ENCODE measurements around the gene MOB1A.

The MOB1A gene

GRCh38 chr2:74111380-74111779 is 67.3 kb downstream of the MOB1A start:
- H3K36me3 ChIP-seq, result peaks cover 10% of the 10 kb centered on the region
- H3K27me3 ChIP-seq, result no peaks in the 10 kb centered on the region
- no peak for TF ChIP-seq CTCF (IDR thresholded peaks at IDR 0.05)
- H3K27ac ChIP-seq, result no peak overlapping the region
- H3K4me1 ChIP-seq (ENCODE audit: control insufficient read depth in 1 of 2, insufficient read depth in 1 of 2, low read depth in 1 of 2, low read length in 1 of 2), result no peaks in the 10 kb centered on the region
- no peak overlapping the region for H3K4me3 ChIP-seq (ENCODE audit: low read depth in 1 of 2, low read length in 1 of 2)
- no peaks in the 10 kb centered on the region for H3K9me3 ChIP-seq

GRCh38 chr2:74110537-74110936 is 68.1 kb downstream of the MOB1A start:
- no peaks in the 10 kb centered on the region for H3K4me1 ChIP-seq (ENCODE audit: control insufficient read depth in 1 of 2, insufficient read depth in 1 of 2, low read depth in 1 of 2, low read length in 1 of 2)
- H3K27ac ChIP-seq, result no peak overlapping the region
- H3K27me3 ChIP-seq, result no peaks in the 10 kb centered on the region
- no peaks in the 10 kb centered on the region for H3K9me3 ChIP-seq
- peaks cover 12% of the 10 kb centered on the region for H3K36me3 ChIP-seq
- no peak for TF ChIP-seq CTCF (IDR thresholded peaks at IDR 0.05)
- no peak overlapping the region for H3K4me3 ChIP-seq (ENCODE audit: low read depth in 1 of 2, low read length in 1 of 2)

- TF ChIP-seq CTCF (IDR thresholded peaks at IDR 0.05), result no peak
- Histone ChIP-seq H3K27me3 (no peaks in the 10 kb centered on the region), H3K4me1 (ENCODE audit: control insufficient read depth in 1 of 2, insufficient read depth in 1 of 2, low read depth in 1 of 2, low read length in 1 of 2) (no peaks in the 10 kb centered on the region), H3K27ac (no peak overlapping the region), H3K4me3 (ENCODE audit: low read depth in 1 of 2, low read length in 1 of 2) (no peak overlapping the region), H3K9me3 (no peaks in the 10 kb centered on the region), H3K36me3 (peaks cover 22% of the 10 kb centered on the region)
Observed at GRCh38 chr2:74109551-74109950, 69.1 kb downstream of the MOB1A start.

- TF ChIP-seq CTCF (IDR thresholded peaks at IDR 0.05), result no peak
- no peaks in the 10 kb centered on the region for H3K4me1 ChIP-seq (ENCODE audit: control insufficient read depth in 1 of 2, insufficient read depth in 1 of 2, low read depth in 1 of 2, low read length in 1 of 2)
Observed at GRCh38 chr2:74107071-74107470, 71.6 kb downstream of the MOB1A start.

GRCh38 chr2:74105413-74105812 is 73.3 kb downstream of the MOB1A start:
- Histone ChIP-seq H3K9me3 (no peaks in the 10 kb centered on the region), H3K4me3 (ENCODE audit: low read depth in 1 of 2, low read length in 1 of 2) (no peak overlapping the region), H3K36me3 (peaks cover 62% of the 10 kb centered on the region), H3K4me1 (ENCODE audit: control insufficient read depth in 1 of 2, insufficient read depth in 1 of 2, low read depth in 1 of 2, low read length in 1 of 2) (no peaks in the 10 kb centered on the region), H3K27ac (no peak overlapping the region), H3K27me3 (no peaks in the 10 kb centered on the region)
- no peak for TF ChIP-seq CTCF (IDR thresholded peaks at IDR 0.05)

More at GRCh38 chr2:74107071-74107470, 71.6 kb downstream of the MOB1A start:
- peaks cover 45% of the 10 kb centered on the region for H3K36me3 ChIP-seq
- H3K27me3 ChIP-seq, result no peaks in the 10 kb centered on the region
- no peaks in the 10 kb centered on the region for H3K9me3 ChIP-seq
- H3K4me3 ChIP-seq (ENCODE audit: low read depth in 1 of 2, low read length in 1 of 2), result no peak overlapping the region
- H3K27ac ChIP-seq, result no peak overlapping the region

- Histone ChIP-seq H3K36me3 (peaks cover 68% of the 10 kb centered on the region), H3K27ac (no peak overlapping the region)
- no peak for TF ChIP-seq CTCF (IDR thresholded peaks at IDR 0.05)
Observed at GRCh38 chr2:74104839-74105238, 73.8 kb downstream of the MOB1A start.

More at GRCh38 chr2:74104839-74105238, 73.8 kb downstream of the MOB1A start:
- no peaks in the 10 kb centered on the region for H3K4me1 ChIP-seq (ENCODE audit: control insufficient read depth in 1 of 2, insufficient read depth in 1 of 2, low read depth in 1 of 2, low read length in 1 of 2)
- no peaks in the 10 kb centered on the region for H3K9me3 ChIP-seq
- no peaks in the 10 kb centered on the region for H3K27me3 ChIP-seq
- no peak overlapping the region for H3K4me3 ChIP-seq (ENCODE audit: low read depth in 1 of 2, low read length in 1 of 2)

Data from neutrophil (primary cell).